Panc1 (cell line): Measurements from ENCODE around the gene ATF7. TPM values are rescaled to one million over a fixed set of nuclear protein-coding genes. Genes with fewer than 3 reads are reported as not detected.

Experiments used
- ATAC-seq: fragments of 200-7000 bp; cut with Tn5 transposase; 2 replicates; pipeline ENCODE4 v1.9.1; 2020; ENCODE audit warnings: mild to moderate bottlenecking, moderate library complexity
- BruUV-seq: library from RNA; stranded (reverse); fragments of 400-500 nt; replicated peaks from 2 replicates; lab custom pipeline; 2021; lab: Mats Ljungman, UMichigan
- CTCF ChIA-PET: fragments of 300-600 bp; sonication (Branson Sonifier 250); formaldehyde crosslinking; loops from one replicate; lab custom pipeline; 2022; ENCODE audit warnings: antibody characterized with exemption; lab: Charles Lee
- POLR2A ChIA-PET: fragments of 300-600 bp; sonication (Branson Sonifier 250); formaldehyde crosslinking; loops from one replicate; lab custom pipeline; 2022; ENCODE audit warnings: antibody characterized with exemption; lab: Charles Lee
- DNase-seq: peaks from one replicate; pipeline ENCODE4 v3.0.0-alpha.2; 2010; ENCODE audit warnings: low read depth, low spot score
- H3K27ac ChIP-seq: 2 replicates; pipeline ENCODE4 v1.5.1; 2011; ENCODE audit warnings: mild to moderate bottlenecking, low read length, inconsistent platforms
- H3K27me3 ChIP-seq: fragments of 200-500 bp; sonication (Bioruptor generic); 2 replicates; pipeline ENCODE4 v1.6.0; 2014; ENCODE audit warnings: low read length, inconsistent platforms; ENCODE audit not compliant: control insufficient read depth, insufficient read depth
- H3K36me3 ChIP-seq: fragments of 200-500 bp; sonication (Bioruptor generic); 2 replicates; pipeline ENCODE4 v1.5.1; 2014; ENCODE audit warnings: inconsistent platforms, mild to moderate bottlenecking, low read length, moderate library complexity; ENCODE audit not compliant: control insufficient read depth, insufficient read depth
- H3K4me1 ChIP-seq: 2 replicates; pipeline ENCODE4 v1.5.1; 2011; ENCODE audit warnings: inconsistent platforms, mild to moderate bottlenecking, low read length, moderate library complexity; ENCODE audit not compliant: control insufficient read depth, insufficient read depth
- H3K4me3 ChIP-seq, 2 experiments: 2 replicates each; pipeline ENCODE4 v1.5.1; 2011 to 2012; ENCODE audit warnings: low read depth in 2 of 2, low read length in 2 of 2, mild to moderate bottlenecking in 2 of 2, inconsistent platforms in 1 of 2, moderate library complexity in 1 of 2
- H3K9me3 ChIP-seq: fragments of 200-500 bp; sonication (Bioruptor generic); 2 replicates; pipeline ENCODE4 v1.5.1; 2014; ENCODE audit warnings: low read depth, mild to moderate bottlenecking, inconsistent platforms, low read length, moderate library complexity; ENCODE audit not compliant: control insufficient read depth, insufficient read depth
- CTCF ChIP-seq: fragments of 450-650 bp; IDR thresholded peaks from 2 replicates; pipeline ENCODE4 v1.5.1; 2017; ENCODE audit warnings: mild to moderate bottlenecking
- POLR2AphosphoS5 ChIP-seq: IDR thresholded peaks from 2 replicates; pipeline ENCODE4 v1.6.1; 2012; ENCODE audit warnings: mild to moderate bottlenecking, low read depth, low read length, moderate library complexity
- REST ChIP-seq, 2 experiments: IDR thresholded peaks; 2 replicates each; pipeline ENCODE4 v1.6.1; 2011 to 2012; ENCODE audit warnings: low read depth in 2 of 2, control low read depth in 1 of 2, low read length in 1 of 2, mild to moderate bottlenecking in 1 of 2, moderate library complexity in 1 of 2; ENCODE audit not compliant: insufficient read depth in 1 of 2
- SIN3A ChIP-seq: IDR thresholded peaks from 2 replicates; pipeline ENCODE4 v1.6.1; 2012; ENCODE audit warnings: low read depth, mild to moderate bottlenecking, low read length, moderate library complexity, borderline replicate concordance; ENCODE audit not compliant: insufficient read depth
- TCF7L2 ChIP-seq: IDR thresholded peaks from 2 replicates; pipeline ENCODE4 v1.6.1; 2011; ENCODE audit warnings: mild to moderate bottlenecking, low read depth, low read length, inconsistent platforms
- in situ Hi-C: cut with HindIII; loops from 2 replicates; pipeline ENCODE4 v1.10.0; 2016; ENCODE audit warnings: low sequenced_read_pairs, low pct_unique_long_range_greater_than_20kb
- intact Hi-C: fragments of 100-400 bp; cut with micrococcal nuclease; formaldehyde crosslinking; loops from one replicate; pipeline ENCODE4 v1.10.0; 2022; ENCODE audit not compliant: unreplicated experiment
- total RNA-seq: library from RNA; stranded (reverse); gene quantifications from one replicate; pipeline ENCODE4 v1.2.1, GENCODE V29; 2021; ENCODE audit not compliant: unreplicated experiment

Gene ATF7
- total RNA-seq, 1 experiment from 2014 or later = 29.5 TPM

GRCh38 chr12:53483979-53484377, 142.2 kb downstream of the ATF7 start:
- no peak overlapping the region for H3K4me3 ChIP-seq
- BruUV-seq = no TSS peak
- H3K27me3 ChIP-seq = no peaks in the 10 kb centered on the region
- peaks cover 22% of the 10 kb centered on the region for H3K36me3 ChIP-seq
- no peaks in the 10 kb centered on the region for H3K9me3 ChIP-seq
- TF ChIP-seq CTCF (no peak), POLR2AphosphoS5 (no peak), SIN3A (no peak), TCF7L2 (no peak), REST (IDR thresholded peaks at IDR 0.05; ENCODE audit: insufficient read depth in 1 of 2, low read depth in 2 of 2, low read length in 1 of 2) (no peak)
- intact Hi-C loops = no loop called here
- in situ Hi-C loops = no loop called here
- ATAC-seq (peak; percentile 10; the same call in 1 of the 2 replicates), DNase-seq (no peak)
- ChIA-PET POLR2A (no interaction called here), CTCF (no interaction called here)
- H3K4me1 ChIP-seq = peaks cover 14% of the 10 kb centered on the region
- no peak overlapping the region for H3K27ac ChIP-seq

GRCh38 chr12:53483225-53483978, 142.8 kb downstream of the ATF7 start:
- no TSS peak for BruUV-seq
- in situ Hi-C loops (no loop called here), intact Hi-C loops (no loop called here)
- Histone ChIP-seq H3K9me3 (no peaks in the 10 kb centered on the region), H3K27ac (no peak overlapping the region; the same call in 1 of the 2 replicates), H3K36me3 (peaks cover 26% of the 10 kb centered on the region), H3K4me1 (peaks cover 15% of the 10 kb centered on the region), H3K4me3 (no peak overlapping the region), H3K27me3 (no peaks in the 10 kb centered on the region)
- CTCF ChIA-PET = no interaction called here
- TF ChIP-seq SIN3A = no peak
- peak; percentile 83 for TF ChIP-seq POLR2AphosphoS5
- peak; percentile 9 for ATAC-seq
- no peak for DNase-seq
- POLR2A ChIA-PET = interaction anchor here (0.6 to 2.1 kb wide), 2 partner anchors 15 to 18 kb away, joined by 3 to 6 read pairs; partner anchors contain the start of gene TARBP2
